ENCODE data around the gene YWHAB.

GRCh38 chr20:44841955-44842354 lies 43.5 kb upstream of the YWHAB start:
- no peak for TF ChIP-seq EZH2 (IDR thresholded peaks at IDR 0.05; ENCODE audit: low read length, missing control alignments)
- no peak for TF ChIP-seq CTCF (conservative IDR thresholded peaks at IDR 0.05 in 1 of 2, IDR thresholded peaks at IDR 0.05 in 1 of 2; ENCODE audit: low read depth in 1 of 2, low read length in 2 of 2)

All from fibroblast of lung (primary cell).